Bronchial epithelial cell (primary cell): ENCODE results near the gene MANBA. TPM values are rescaled to one million over a fixed set of nuclear protein-coding genes. Genes with fewer than 3 reads are reported as not detected.

ENCODE experiments used
- DNase-seq: peaks from one replicate; pipeline ENCODE4 v3.0.0-alpha.2; 2010; ENCODE audit warnings: low read depth
- FAIRE-seq: peaks from 2 replicates; lab custom pipeline; 2011; peaks lifted over from hg19 to GRCh38; lab: Jason Lieb, UNC
- H3K27me3 ChIP-seq: 2 replicates; pipeline ENCODE4 v1.5.1; 2011; ENCODE audit warnings: low read length; ENCODE audit not compliant: control insufficient read depth, insufficient read depth
- H3K36me3 ChIP-seq: 2 replicates; pipeline ENCODE4 v1.5.1; 2011; ENCODE audit warnings: low read length; ENCODE audit not compliant: control insufficient read depth, insufficient read depth
- H3K4me3 ChIP-seq: 2 replicates; pipeline ENCODE4 v1.5.1; 2011; ENCODE audit warnings: mild to moderate bottlenecking, low read depth, low read length, control low read depth
- total RNA-seq: library from RNA; depleted of rRNA; stranded (reverse); fragments of >200 nt; gene quantifications from 2 replicates; pipeline ENCODE4 v1.2.1, GENCODE V29; 2014
- TF ChIP-seq, protein P1 (sequence below): IDR thresholded peaks from 2 replicates; pipeline ENCODE4 v1.5.1; 2011; ENCODE audit warnings: mild to moderate bottlenecking, moderate library complexity, low read length, control low read depth, inconsistent platforms; ENCODE audit not compliant: insufficient read depth, severe bottlenecking

MANBA gene
- total RNA-seq, 1 donor from 2014 or later, result 60.3 TPM

DNA sequence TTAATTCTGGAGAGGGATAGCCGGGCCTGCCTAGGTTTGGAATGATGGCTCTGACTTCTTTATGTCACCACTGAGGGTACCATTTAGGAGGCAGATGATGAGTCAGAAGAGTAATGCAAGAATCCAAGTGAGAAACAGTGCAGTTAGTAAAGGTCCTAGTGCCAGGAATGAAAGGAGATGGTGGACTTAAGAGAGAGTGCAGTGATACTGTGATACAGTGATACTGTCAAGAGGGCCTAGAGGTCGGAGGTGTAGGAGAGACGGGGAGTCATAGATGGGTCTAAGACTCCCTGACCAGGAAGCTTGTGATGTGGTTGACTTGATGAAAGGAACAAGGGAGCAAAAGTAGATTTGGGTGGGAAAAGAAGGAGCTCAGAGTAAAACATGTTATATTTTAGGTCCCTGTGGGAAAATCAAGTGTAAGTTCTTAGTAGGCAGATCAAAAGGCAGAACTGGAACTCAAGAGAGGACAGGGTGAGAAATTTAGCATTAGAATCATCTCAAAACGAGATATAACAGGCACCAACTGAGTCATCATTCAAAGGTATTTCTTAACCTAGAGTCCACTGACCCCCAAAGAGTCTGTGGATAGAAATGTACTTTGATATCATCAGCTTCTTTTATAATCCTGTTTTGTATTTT, 174.6 kb downstream of the MANBA start:
- TF ChIP-seq, protein P1, sequence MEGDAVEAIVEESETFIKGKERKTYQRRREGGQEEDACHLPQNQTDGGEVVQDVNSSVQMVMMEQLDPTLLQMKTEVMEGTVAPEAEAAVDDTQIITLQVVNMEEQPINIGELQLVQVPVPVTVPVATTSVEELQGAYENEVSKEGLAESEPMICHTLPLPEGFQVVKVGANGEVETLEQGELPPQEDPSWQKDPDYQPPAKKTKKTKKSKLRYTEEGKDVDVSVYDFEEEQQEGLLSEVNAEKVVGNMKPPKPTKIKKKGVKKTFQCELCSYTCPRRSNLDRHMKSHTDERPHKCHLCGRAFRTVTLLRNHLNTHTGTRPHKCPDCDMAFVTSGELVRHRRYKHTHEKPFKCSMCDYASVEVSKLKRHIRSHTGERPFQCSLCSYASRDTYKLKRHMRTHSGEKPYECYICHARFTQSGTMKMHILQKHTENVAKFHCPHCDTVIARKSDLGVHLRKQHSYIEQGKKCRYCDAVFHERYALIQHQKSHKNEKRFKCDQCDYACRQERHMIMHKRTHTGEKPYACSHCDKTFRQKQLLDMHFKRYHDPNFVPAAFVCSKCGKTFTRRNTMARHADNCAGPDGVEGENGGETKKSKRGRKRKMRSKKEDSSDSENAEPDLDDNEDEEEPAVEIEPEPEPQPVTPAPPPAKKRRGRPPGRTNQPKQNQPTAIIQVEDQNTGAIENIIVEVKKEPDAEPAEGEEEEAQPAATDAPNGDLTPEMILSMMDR, result no peak
- Histone ChIP-seq H3K36me3 (peaks cover 11% of the 10 kb centered on the region), H3K27me3 (no peaks in the 10 kb centered on the region), H3K4me3 (no peak overlapping the region)
- DNase-seq (peak; percentile 57), FAIRE-seq (no peak)

DNA sequence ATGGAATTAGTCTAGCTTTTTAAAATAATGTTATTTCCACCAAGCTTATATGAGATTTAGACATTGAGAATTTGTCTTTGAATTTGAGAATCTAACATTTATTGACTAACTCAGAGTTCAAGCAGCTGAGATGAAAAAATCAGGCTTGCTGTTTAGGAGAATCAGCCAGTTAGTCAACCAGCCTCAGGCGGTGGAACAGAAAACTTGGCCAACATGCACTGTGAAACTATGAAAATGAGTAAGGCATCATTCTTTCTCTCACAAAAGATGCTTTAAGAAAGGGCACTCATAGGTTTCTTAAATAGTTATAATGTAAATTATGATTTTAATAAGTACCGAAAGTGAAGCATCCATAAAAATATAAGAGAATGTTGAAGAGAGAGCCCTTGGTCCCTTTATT, 175.4 kb downstream of the MANBA start:
- Histone ChIP-seq H3K4me3 (no peak overlapping the region), H3K27me3 (no peaks in the 10 kb centered on the region), H3K36me3 (peaks cover 11% of the 10 kb centered on the region)
- DNase-seq, result peak; percentile 65
- no peak for FAIRE-seq
- TF ChIP-seq, protein P1, result no peak

DNA sequence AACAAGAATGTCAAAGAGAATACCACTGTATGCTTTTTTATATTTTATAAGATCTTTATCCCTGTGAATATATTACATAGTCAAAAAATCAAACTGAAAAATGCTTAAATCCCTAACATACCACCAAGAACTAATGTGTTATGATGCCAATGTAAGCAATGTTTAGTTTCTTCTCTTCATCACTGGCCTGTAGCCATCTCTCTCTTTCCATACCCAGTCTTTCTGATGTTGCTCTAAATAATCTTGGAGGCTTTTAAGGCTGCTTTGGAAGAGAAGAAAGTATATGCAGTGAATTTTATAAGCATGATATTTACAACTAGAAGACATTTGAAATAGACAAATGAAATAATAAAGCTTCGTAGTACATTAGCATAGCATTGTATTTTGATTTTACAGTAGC, 176.7 kb downstream of the MANBA start:
- TF ChIP-seq, protein P1, result no peak
- FAIRE-seq (no peak), DNase-seq (no peak)
- Histone ChIP-seq H3K4me3 (no peak overlapping the region), H3K27me3 (no peaks in the 10 kb centered on the region), H3K36me3 (peaks cover 11% of the 10 kb centered on the region)

Other genes with a start within 250 kb of the MANBA start
- gene UBE2D3, start 66.6 kb upstream of the MANBA start, total RNA-seq, result 204 and 244 TPM in 2 replicates
- gene CISD2, start 108.0 kb upstream of the MANBA start, total RNA-seq, result 24.0 and 54.9 TPM in 2 replicates